HCT116 (cell line): ENCODE measurements around the gene CCDC174.

ENCODE experiments used
- POLR2AphosphoS5 ChIP-seq: IDR thresholded peaks from 2 replicates; pipeline ENCODE4 v1.6.1; 2011; ENCODE audit warnings: mild to moderate bottlenecking, low read depth, low read length, moderate library complexity
- TCF7L2 ChIP-seq: IDR thresholded peaks from 2 replicates; pipeline ENCODE4 v1.7.0; 2011; ENCODE audit warnings: borderline replicate concordance, inconsistent platforms; ENCODE audit not compliant: insufficient read depth, insufficient read length; ENCODE audit errors: extremely low read depth
- TF ChIP-seq, protein P1 (sequence below), 3 experiments: fragments of 200-600 bp in 1 of 3; sonication (generic) in 1 of 3; IDR thresholded peaks in 2 of 3; conservative IDR thresholded peaks in 1 of 3; 2 replicates each; pipeline ENCODE4 v1.5.1; 2012 to 2017; ENCODE audit warnings: low read depth in 2 of 3, low read length in 2 of 3, antibody characterized with exemption in 1 of 3, borderline replicate concordance in 1 of 3, control low read depth in 1 of 3, mild to moderate bottlenecking in 1 of 3, mixed read lengths in 1 of 3, mixed run types in 1 of 3, moderate library complexity in 1 of 3; ENCODE audit not compliant: insufficient read depth in 1 of 3
- TF ChIP-seq, protein P2 (sequence below): IDR thresholded peaks from 2 replicates; pipeline ENCODE4 v1.6.1; 2012

DNA sequence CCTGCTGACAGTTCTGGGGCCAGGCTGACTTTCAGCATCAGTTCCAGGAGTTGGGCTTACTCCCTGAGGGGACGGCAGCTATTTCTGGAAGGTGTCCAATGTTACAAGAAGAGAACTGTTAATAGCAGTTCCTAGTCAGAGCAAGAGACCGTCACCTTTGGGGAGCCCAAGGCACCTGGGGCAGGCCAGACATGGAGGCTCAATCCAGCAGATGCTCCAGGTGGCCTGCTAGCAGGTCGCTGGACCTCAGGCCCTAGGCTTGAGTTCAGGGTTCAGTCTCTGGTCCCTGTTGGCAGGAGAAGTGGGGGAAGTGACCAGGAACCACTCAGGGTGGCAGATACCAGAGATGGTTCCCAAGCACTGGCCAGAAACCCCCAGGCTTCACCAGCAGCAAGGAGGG lies 49.3 kb downstream of the CCDC174 start:
- TF ChIP-seq, protein P1, sequence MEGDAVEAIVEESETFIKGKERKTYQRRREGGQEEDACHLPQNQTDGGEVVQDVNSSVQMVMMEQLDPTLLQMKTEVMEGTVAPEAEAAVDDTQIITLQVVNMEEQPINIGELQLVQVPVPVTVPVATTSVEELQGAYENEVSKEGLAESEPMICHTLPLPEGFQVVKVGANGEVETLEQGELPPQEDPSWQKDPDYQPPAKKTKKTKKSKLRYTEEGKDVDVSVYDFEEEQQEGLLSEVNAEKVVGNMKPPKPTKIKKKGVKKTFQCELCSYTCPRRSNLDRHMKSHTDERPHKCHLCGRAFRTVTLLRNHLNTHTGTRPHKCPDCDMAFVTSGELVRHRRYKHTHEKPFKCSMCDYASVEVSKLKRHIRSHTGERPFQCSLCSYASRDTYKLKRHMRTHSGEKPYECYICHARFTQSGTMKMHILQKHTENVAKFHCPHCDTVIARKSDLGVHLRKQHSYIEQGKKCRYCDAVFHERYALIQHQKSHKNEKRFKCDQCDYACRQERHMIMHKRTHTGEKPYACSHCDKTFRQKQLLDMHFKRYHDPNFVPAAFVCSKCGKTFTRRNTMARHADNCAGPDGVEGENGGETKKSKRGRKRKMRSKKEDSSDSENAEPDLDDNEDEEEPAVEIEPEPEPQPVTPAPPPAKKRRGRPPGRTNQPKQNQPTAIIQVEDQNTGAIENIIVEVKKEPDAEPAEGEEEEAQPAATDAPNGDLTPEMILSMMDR (IDR thresholded peaks at IDR 0.05 in 2 of 3, conservative IDR thresholded peaks at IDR 0.05 in 1 of 3; ENCODE audit: borderline replicate concordance in 1 of 3, insufficient read depth in 1 of 3, low read depth in 2 of 3, low read length in 2 of 3), result no peak
- TF ChIP-seq TCF7L2 (no peak), POLR2AphosphoS5 (no peak)
- TF ChIP-seq, protein P2, sequence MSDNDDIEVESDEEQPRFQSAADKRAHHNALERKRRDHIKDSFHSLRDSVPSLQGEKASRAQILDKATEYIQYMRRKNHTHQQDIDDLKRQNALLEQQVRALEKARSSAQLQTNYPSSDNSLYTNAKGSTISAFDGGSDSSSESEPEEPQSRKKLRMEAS, result no peak
